Kidney (tissue), 14 donors: ENCODE data around the gene NID1. TPM values are rescaled to one million over a fixed set of nuclear protein-coding genes. Genes with fewer than 3 reads are reported as not detected.
"Not testable (repeated sequence)": the region's sequence is repeated elsewhere in the genome, so short reads cannot be mapped to it uniquely, and the experiment has no call there.

Experiments used
- DNase-seq, 5 donors: peaks; one replicate each; pipeline ENCODE4 v3.0.0-alpha.2; 2013 to 2020
- FAIRE-seq: peaks from 2 replicates; lab custom pipeline; 2012; peaks lifted over from hg19 to GRCh38; lab: Jason Lieb, UNC
- H3K27ac ChIP-seq, 2 donors: one replicate each; pipeline ENCODE4 v1.7.0; 2013; ENCODE audit warnings: low read depth in 2 of 2, low read length in 2 of 2, inconsistent platforms in 1 of 2
- H3K27me3 ChIP-seq: one replicate; pipeline ENCODE4 v1.7.1; 2013; ENCODE audit warnings: low read length, inconsistent platforms; ENCODE audit not compliant: control insufficient read depth, insufficient read depth
- H3K36me3 ChIP-seq, 3 donors: one replicate each; pipeline versions ENCODE4 v1.7.0 to v1.7.1; 2013; ENCODE audit warnings: low read length in 3 of 3, control low read depth in 1 of 3, inconsistent platforms in 1 of 3; ENCODE audit not compliant: insufficient read depth in 3 of 3, control insufficient read depth in 2 of 3
- H3K4me1 ChIP-seq, 3 donors: one replicate each; pipeline versions ENCODE4 v1.7.0 to v1.7.1; 2013; ENCODE audit warnings: low read length in 3 of 3, inconsistent platforms in 1 of 3, low read depth in 1 of 3; ENCODE audit not compliant: control insufficient read depth in 2 of 3, insufficient read depth in 2 of 3
- H3K4me3 ChIP-seq, 3 donors: one replicate each; pipeline versions ENCODE4 v1.7.0 to v1.8.1; 2013; ENCODE audit warnings: low read length in 3 of 3, control low read depth in 1 of 3, inconsistent platforms in 1 of 3
- H3K9ac ChIP-seq, 3 donors: one replicate each; pipeline versions ENCODE4 v1.7.0 to v1.7.1; 2013; ENCODE audit warnings: low read length in 3 of 3, control low read depth in 1 of 3, inconsistent platforms in 1 of 3
- H3K9me3 ChIP-seq, 3 donors: one replicate each; pipeline versions ENCODE4 v1.7.0 to v1.7.1; 2013; ENCODE audit warnings: low read length in 3 of 3, control low read depth in 1 of 3, inconsistent platforms in 1 of 3; ENCODE audit not compliant: control insufficient read depth in 2 of 3, insufficient read depth in 1 of 3
- CTCF ChIP-seq: IDR thresholded peaks from 3 replicates; pipeline ENCODE4 v1.5.1; 2012; ENCODE audit warnings: mild to moderate bottlenecking, moderate library complexity, borderline replicate concordance; ENCODE audit not compliant: insufficient read depth; ENCODE audit errors: extremely low read depth
- intact Hi-C: fragments of 100-400 bp; cut with DNase I; formaldehyde crosslinking; loops from one replicate; pipeline ENCODE4 v1.11.1; 2022
- polyA plus RNA-seq: library from polyadenylated mRNA; stranded (reverse); fragments of 350-450 nt; fragmentation: Illumina TruSeq; extraction: RNeasy Lipid Tissue Mini Kit (QIAGEN cat#74804); gene quantifications from one replicate; pipeline ENCODE4 v1.2.3, GENCODE V29; 2014; ENCODE audit warnings: low read depth, low replicate concordance; ENCODE audit not compliant: insufficient read depth
- total RNA-seq: library from RNA; stranded (reverse); fragmentation: NEBNext Ultra II Directional; extraction: Animal tissue kit (Norgen Biotek cat#: 25700); gene quantifications from one replicate; pipeline ENCODE4 v1.2.1, GENCODE V29; 2021
- donor health status: control.
- donor health status: control.
- donor health status: control.
- donor health status: control.
- donor health status: control.
- donor health status: DM: yes; HTN: yes; CAD: no.
- donor health status: Normal renal cell carcinoma (clear cell type).

NID1 gene
- total and polyA plus RNA-seq, 2 donors from 2014 or later, result 7.4 to 70.1 TPM

DNA sequence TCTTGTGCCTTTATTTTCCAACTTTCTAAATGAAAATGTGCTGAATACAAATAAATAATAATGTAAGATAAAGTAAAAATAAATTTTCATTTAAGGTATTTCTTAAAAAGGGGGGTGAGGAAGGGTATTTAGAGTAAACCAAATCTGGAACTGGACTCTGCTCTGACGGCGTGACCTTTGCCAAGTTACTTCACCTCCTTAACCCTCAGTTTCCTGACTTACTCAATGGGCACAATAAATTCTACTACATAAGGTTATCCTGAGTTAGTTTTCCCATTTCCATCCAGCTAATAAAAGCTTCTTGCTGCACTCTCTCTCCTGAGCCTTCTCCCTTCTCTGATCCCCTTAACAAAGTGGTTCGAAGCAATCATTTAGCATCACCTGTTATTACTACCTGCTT, 93.9 kb downstream of the NID1 start:
- no peaks in the 10 kb centered on the region for H3K36me3 ChIP-seq
- DNase-seq (no peak), FAIRE-seq (no peak)
- no peaks in the 10 kb centered on the region for H3K9me3 ChIP-seq
- peak overlapping the region in 1 of 2 donors; percentile 68 for H3K27ac ChIP-seq
- TF ChIP-seq CTCF, result no peak
- H3K9ac ChIP-seq, result no peak overlapping the region
- H3K4me1 ChIP-seq, result peaks cover 0 to 2% (median 0%) of the 10 kb centered on the region in 3 donors
- H3K27me3 ChIP-seq, result no peaks in the 10 kb centered on the region
- H3K4me3 ChIP-seq, result no peak overlapping the region
- intact Hi-C loops, result no loop called here

- peaks cover 0 to 2% (median 0%) of the 10 kb centered on the region in 3 donors for H3K4me1 ChIP-seq
- no peak overlapping the region for H3K4me3 ChIP-seq
- no peaks in the 10 kb centered on the region for H3K9me3 ChIP-seq
- H3K9ac ChIP-seq, result no peak overlapping the region
- DNase-seq (no peak), FAIRE-seq (no peak)
- no peaks in the 10 kb centered on the region for H3K36me3 ChIP-seq
- no peaks in the 10 kb centered on the region for H3K27me3 ChIP-seq
- no peak overlapping the region for H3K27ac ChIP-seq
- no peak for TF ChIP-seq CTCF
- intact Hi-C loops, result no loop called here
These were observed 96.1 kb downstream of the NID1 start for GRCh38 chr1:235968831-235969230.

DNA sequence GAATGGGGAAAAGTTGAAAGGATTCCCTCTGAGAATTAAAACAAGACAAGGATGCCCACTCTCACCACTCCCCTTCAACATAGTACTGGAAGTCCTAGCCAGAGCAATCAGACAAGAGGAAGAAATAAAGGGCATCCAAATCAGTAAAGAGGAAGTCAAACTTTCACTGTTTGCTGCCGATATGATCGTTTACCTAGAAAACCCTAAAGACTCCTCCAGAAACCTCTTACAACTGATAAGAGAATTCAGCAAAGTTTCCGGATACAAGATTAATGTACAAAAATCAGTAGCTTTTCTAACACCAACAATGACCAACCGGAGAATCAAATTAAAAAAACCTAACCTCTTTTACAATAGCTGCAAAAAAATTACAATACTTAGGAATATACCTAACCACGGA, 98.8 kb downstream of the NID1 start:
- H3K36me3 ChIP-seq, intact Hi-C loops, H3K4me3 ChIP-seq, H3K27me3 ChIP-seq, DNase-seq, H3K27ac ChIP-seq, H3K9me3 ChIP-seq, H3K4me1 ChIP-seq, H3K9ac ChIP-seq, FAIRE-seq: not testable (repeated sequence)

GRCh38 chr1:235960809-235961208, 104.1 kb downstream of the NID1 start:
- H3K9ac ChIP-seq, result no peak overlapping the region

More at GRCh38 chr1:235960809-235961208, 104.1 kb downstream of the NID1 start:
- no peak for DNase-seq
- no peak for FAIRE-seq
- intact Hi-C loops, result no loop called here
- no peaks in the 10 kb centered on the region for H3K9me3 ChIP-seq
- H3K4me3 ChIP-seq, result no peak overlapping the region
- no peaks in the 10 kb centered on the region for H3K4me1 ChIP-seq
- no peak for TF ChIP-seq CTCF
- no peaks in the 10 kb centered on the region for H3K27me3 ChIP-seq
- no peak overlapping the region for H3K27ac ChIP-seq
- no peaks in the 10 kb centered on the region for H3K36me3 ChIP-seq
